Measurements from ENCODE around the gene SIPA1. TPM values are rescaled to one million over a fixed set of nuclear protein-coding genes. Genes with fewer than 3 reads are reported as not detected.

SIPA1 gene
- total and polyA plus RNA-seq, 8 donors: 40.5 to 107 (median 47.8) TPM

- Histone ChIP-seq H3K27ac (no peak overlapping the region), H3K36me3 (peaks cover 0 to 73% of the 10 kb centered on the region in 2 donors), H3K27me3 (no peaks in the 10 kb centered on the region), H3K4me1 (peaks cover 1 to 42% of the 10 kb centered on the region in 2 donors), H3K9me3 (no peaks in the 10 kb centered on the region), H3K4me3 (no peak overlapping the region)
- DNase-seq (no peak), ATAC-seq (no peak)
- intact Hi-C loops (cut with DNase I): no loop called here
- TF ChIP-seq CTCF (IDR thresholded peaks at IDR 0.05): no peak
Observed at GRCh38 chr11:65643971-65644370, 6.1 kb downstream of the SIPA1 start.

GRCh38 chr11:65644837-65645236 lies 6.9 kb downstream of the SIPA1 start:
- intact Hi-C loops (cut with DNase I): no loop called here

GRCh38 chr11:65645710-65646109 lies 7.8 kb downstream of the SIPA1 start:
- no peak for TF ChIP-seq CTCF (IDR thresholded peaks at IDR 0.05)
- Histone ChIP-seq H3K27ac (no peak overlapping the region), H3K4me3 (no peak overlapping the region), H3K27me3 (no peaks in the 10 kb centered on the region), H3K4me1 (peaks cover 0 to 35% of the 10 kb centered on the region in 2 donors), H3K9me3 (no peaks in the 10 kb centered on the region), H3K36me3 (peaks cover 0 to 90% of the 10 kb centered on the region in 2 donors)
- DNase-seq (peak in 1 of 4 donors; percentile 36), ATAC-seq (no peak)
- intact Hi-C loops (cut with DNase I): no loop called here

More at GRCh38 chr11:65644837-65645236, 6.9 kb downstream of the SIPA1 start:
- ATAC-seq: no peak
- H3K4me1 ChIP-seq: peaks cover 0 to 37% of the 10 kb centered on the region in 2 donors
- TF ChIP-seq CTCF (IDR thresholded peaks at IDR 0.05): no peak
- DNase-seq: no peak
- H3K4me3 ChIP-seq: no peak overlapping the region
- no peaks in the 10 kb centered on the region for H3K27me3 ChIP-seq
- H3K27ac ChIP-seq: no peak overlapping the region
- peaks cover 0 to 81% of the 10 kb centered on the region in 2 donors for H3K36me3 ChIP-seq
- no peaks in the 10 kb centered on the region for H3K9me3 ChIP-seq

GRCh38 chr11:65646288-65646957 lies 8.5 kb downstream of the SIPA1 start:
- Histone ChIP-seq H3K9me3 (no peaks in the 10 kb centered on the region), H3K4me3 (peak overlapping the region; percentile 27 to 37), H3K27me3 (no peaks in the 10 kb centered on the region), H3K4me1 (peaks cover 7 to 35% of the 10 kb centered on the region in 2 donors), H3K36me3 (peaks cover 0 to 93% of the 10 kb centered on the region in 2 donors), H3K27ac (no peak overlapping the region)
- no peak for TF ChIP-seq CTCF (IDR thresholded peaks at IDR 0.05)
- intact Hi-C loops (cut with DNase I): no loop called here
- DNase-seq (peak in 1 of 4 donors; percentile 67), ATAC-seq (no peak)

- peak in 2 of 4 donors; percentile 53 to 82 for DNase-seq
- ATAC-seq: peak; percentile 81
- H3K27ac ChIP-seq: peak overlapping the region in 1 of 2 donors; percentile 48
Observed at GRCh38 chr11:65646958-65647701, 9.2 kb downstream of the SIPA1 start.

More at GRCh38 chr11:65646958-65647701, 9.2 kb downstream of the SIPA1 start:
- peak overlapping the region; percentile 27 to 37 for H3K4me3 ChIP-seq
- no peaks in the 10 kb centered on the region for H3K9me3 ChIP-seq
- intact Hi-C loops (cut with DNase I): no loop called here
- peaks cover 14 to 35% of the 10 kb centered on the region in 2 donors for H3K4me1 ChIP-seq
- no peak for TF ChIP-seq CTCF (IDR thresholded peaks at IDR 0.05)
- peaks cover 0 to 89% of the 10 kb centered on the region in 2 donors for H3K36me3 ChIP-seq
- H3K27me3 ChIP-seq: no peaks in the 10 kb centered on the region
